ENCODE results near the gene CLIP3. TPM values are rescaled to one million over a fixed set of nuclear protein-coding genes. Genes with fewer than 3 reads are reported as not detected.

The CLIP3 gene
- total and polyA plus RNA-seq, 9 of the 15 experiments (the other 6 are each of a cell fraction or from before 2014, with no cell fraction given), result 0.01 to 0.50 (median 0.15) TPM; not detected in 1

GRCh38 chr19:36067681-36068080, 35.0 kb upstream of the CLIP3 start:
- in situ Hi-C loops (cut with MboI) (no loop called here), intact Hi-C loops (cut with micrococcal nuclease) (no loop called here)
- FAIRE-seq (no peak), DNase-seq (ENCODE audit: extremely low read depth in 1 of 4, low spot score in 3 of 4) (no peak), ATAC-seq (no peak)
- 94% methylated on average over 11 of the region's 11 CpGs for WGBS (ENCODE audit: insufficient coverage, low coverage, missing lambda C conversion rate)
- no TSS peak for BruUV-seq (replicated peaks)
- H3K9ac ChIP-seq (ENCODE audit: insufficient read depth in 1 of 2, low read depth in 2 of 2, low read length in 2 of 2), result peak overlapping the region in 1 of 2 experiments; percentile 65; a peak in 1 of 4 replicates
- H2AFZ ChIP-seq (ENCODE audit: low read depth, low read length), result no peak overlapping the region
- TF ChIP-seq TSC22D4 (tag; IDR thresholded peaks at IDR 0.05), result no peak
- peaks cover 71% of the 10 kb centered on the region for H3K36me3 ChIP-seq (ENCODE audit: control insufficient read depth, insufficient read depth, low read length)
- CTCF ChIA-PET (ENCODE audit: low intra/inter-chr PET ratio), result no interaction called here
- H4K20me1 ChIP-seq (replicated peaks; ENCODE audit: control insufficient read depth, insufficient read depth, low read length), result no peaks in the 10 kb centered on the region; the same call in 1 of the 2 replicates
- H3K27ac ChIP-seq (ENCODE audit: extremely low read depth, low read depth, low read length), result no peak overlapping the region
- peaks cover 0 to 12% of the 10 kb centered on the region in 2 experiments; a peak in 3 of 5 replicates for H3K4me1 ChIP-seq (replicated peaks in 1 of 2; ENCODE audit: control insufficient read depth in 2 of 2, insufficient read depth in 2 of 2, low read length in 2 of 2)
- H3K27me3 ChIP-seq (ENCODE audit: control insufficient read depth in 2 of 2, insufficient read depth in 2 of 2, low read length in 2 of 2), result no peaks in the 10 kb centered on the region; a peak in 1 of 5 replicates
- H3K4me2 ChIP-seq (ENCODE audit: insufficient read depth, low read length), result no peak overlapping the region
- H3K79me2 ChIP-seq (ENCODE audit: control insufficient read depth, insufficient read depth, low read length), result no peaks in the 10 kb centered on the region
- H3K9me3 ChIP-seq (replicated peaks; ENCODE audit: control insufficient read depth, insufficient read depth, low read depth, low read length), result no peaks in the 10 kb centered on the region
- no peak overlapping the region for H3K4me3 ChIP-seq
- POLR2A ChIA-PET, result interaction anchor here (0.6 to 2.3 kb wide), 2 partner anchors 12 to 16 kb away, joined by 3 to 9 read pairs; no protein-coding TSS in a partner anchor
- H3K9me1 ChIP-seq (ENCODE audit: control insufficient read depth, insufficient read depth, low read length), result no peaks in the 10 kb centered on the region

- Histone ChIP-seq H3K79me2 (ENCODE audit: control insufficient read depth, insufficient read depth, low read length) (no peaks in the 10 kb centered on the region), H3K27me3 (ENCODE audit: control insufficient read depth in 2 of 2, insufficient read depth in 2 of 2, low read length in 2 of 2) (no peaks in the 10 kb centered on the region; a peak in 1 of 5 replicates), H3K9ac (ENCODE audit: insufficient read depth in 1 of 2, low read depth in 2 of 2, low read length in 2 of 2) (no peak overlapping the region), H3K4me1 (replicated peaks in 1 of 2; ENCODE audit: control insufficient read depth in 2 of 2, insufficient read depth in 2 of 2, low read length in 2 of 2) (peaks cover 0 to 8% of the 10 kb centered on the region in 2 experiments; a peak in 2 of 5 replicates), H3K27ac (ENCODE audit: extremely low read depth, low read depth, low read length) (no peak overlapping the region), H2AFZ (ENCODE audit: low read depth, low read length) (no peak overlapping the region), H3K9me1 (ENCODE audit: control insufficient read depth, insufficient read depth, low read length) (no peaks in the 10 kb centered on the region), H3K36me3 (ENCODE audit: control insufficient read depth, insufficient read depth, low read length) (peaks cover 75% of the 10 kb centered on the region), H3K4me2 (ENCODE audit: insufficient read depth, low read length) (no peak overlapping the region), H3K4me3 (no peak overlapping the region), H3K9me3 (replicated peaks; ENCODE audit: control insufficient read depth, insufficient read depth, low read depth, low read length) (no peaks in the 10 kb centered on the region), H4K20me1 (replicated peaks; ENCODE audit: control insufficient read depth, insufficient read depth, low read length) (peaks cover 5% of the 10 kb centered on the region; the same call in 1 of the 2 replicates)
- in situ Hi-C loops (cut with MboI) (loop anchor here (5.0 kb wide), 1 partner anchor 107 kb away; no protein-coding TSS in a partner anchor), intact Hi-C loops (cut with micrococcal nuclease) (loop anchor here (5.0 kb wide), 2 partner anchors 47 to 107 kb away; partner anchors contain the start of genes OVOL3 and POLR2I)
- WGBS (ENCODE audit: insufficient coverage, low coverage, missing lambda C conversion rate), result 89% methylated on average over 8 of the region's 8 CpGs
- POLR2A ChIA-PET, result no interaction called here
- no TSS peak for BruUV-seq (replicated peaks)
- ATAC-seq, result no peak
- no peak for DNase-seq (ENCODE audit: extremely low read depth in 1 of 4, low spot score in 3 of 4)
- no peak for FAIRE-seq
- CTCF ChIA-PET (ENCODE audit: low intra/inter-chr PET ratio), result no interaction called here
- no peak for TF ChIP-seq TBP (optimal IDR thresholded peaks at IDR 0.05; ENCODE audit: low read depth, low read length)
- TF ChIP-seq FOXA1 (IDR thresholded peaks at IDR 0.05; ENCODE audit: borderline replicate concordance), result no peak
- no peak for TF ChIP-seq ILF3 (IDR thresholded peaks at IDR 0.05; ENCODE audit: borderline replicate concordance)
- TF ChIP-seq ZNF174 (CRISPR knock-in tag; IDR thresholded peaks at IDR 0.05), result no peak
- no peak for TF ChIP-seq MYBL2 (IDR thresholded peaks at IDR 0.05; ENCODE audit: low read depth)
- no peak for TF ChIP-seq MYBL2 (CRISPR knock-in tag; IDR thresholded peaks at IDR 0.05; ENCODE audit: borderline replicate concordance)
- TF ChIP-seq ARID3A (IDR thresholded peaks at IDR 0.05; ENCODE audit: borderline replicate concordance, low read depth, low read length), result no peak
- no peak for TF ChIP-seq HNRNPK (IDR thresholded peaks at IDR 0.05; ENCODE audit: low read depth, low read length, poor library complexity, severe bottlenecking)
- no peak for TF ChIP-seq WHSC1 (IDR thresholded peaks at IDR 0.05; ENCODE audit: low read length)
- TF ChIP-seq, protein P1, sequence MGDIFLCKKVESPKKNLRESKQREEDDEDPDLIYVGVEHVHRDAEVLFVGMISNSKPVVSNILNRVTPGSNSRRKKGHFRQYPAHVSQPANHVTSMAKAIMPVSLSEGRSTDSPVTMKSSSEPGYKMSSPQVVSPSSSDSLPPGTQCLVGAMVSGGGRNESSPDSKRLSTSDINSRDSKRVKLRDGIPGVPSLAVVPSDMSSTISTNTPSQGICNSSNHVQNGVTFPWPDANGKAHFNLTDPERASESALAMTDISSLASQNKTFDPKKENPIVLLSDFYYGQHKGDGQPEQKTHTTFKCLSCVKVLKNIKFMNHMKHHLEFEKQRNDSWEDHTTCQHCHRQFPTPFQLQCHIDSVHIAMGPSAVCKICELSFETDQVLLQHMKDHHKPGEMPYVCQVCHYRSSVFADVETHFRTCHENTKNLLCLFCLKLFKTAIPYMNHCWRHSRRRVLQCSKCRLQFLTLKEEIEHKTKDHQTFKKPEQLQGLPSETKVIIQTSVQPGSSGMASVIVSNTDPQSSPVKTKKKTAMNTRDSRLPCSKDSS (IDR thresholded peaks at IDR 0.05; ENCODE audit: low read depth, partially characterized antibody), result no peak
- no peak for TF ChIP-seq PML (IDR thresholded peaks at IDR 0.05; ENCODE audit: low read length)
- TF ChIP-seq SAFB2 (IDR thresholded peaks at IDR 0.05; ENCODE audit: borderline replicate concordance, low read depth, low read length, severe bottlenecking), result no peak
- no peak for TF ChIP-seq MCM2 (IDR thresholded peaks at IDR 0.05; ENCODE audit: low read depth)
Observed at GRCh38 chr19:36064826-36065225, 32.2 kb upstream of the CLIP3 start.

All from K562 (cell line).